ENCODE measurements around the gene HSFX3. TPM values are rescaled to one million over a fixed set of nuclear protein-coding genes. Genes with fewer than 3 reads are reported as not detected.
"Not testable (repeated sequence)": the region's sequence is repeated elsewhere in the genome, so short reads cannot be mapped to it uniquely, and the experiment has no call there.

The HSFX3 gene
- total RNA-seq, 1 donor from 2014 or later, result 0.59 TPM

DNA sequence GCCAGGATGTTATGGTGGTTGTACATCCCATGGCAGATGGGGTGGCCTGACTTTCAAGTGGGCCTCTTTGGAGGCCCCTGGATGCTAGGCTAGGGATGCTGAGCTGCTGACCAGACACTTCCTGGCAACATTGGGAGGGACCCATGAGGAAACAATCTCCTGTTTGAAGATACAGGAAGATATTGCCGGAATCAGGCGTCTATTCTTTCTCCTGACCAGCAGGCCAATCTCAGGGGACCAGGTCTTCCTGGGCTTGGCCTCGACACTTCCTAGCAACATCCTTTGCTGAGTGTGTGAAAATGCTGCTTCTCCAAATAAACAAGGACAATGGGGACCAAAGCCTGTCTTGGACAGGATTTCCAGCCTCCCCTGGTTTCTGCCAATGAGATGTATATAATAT lies 1.9 kb downstream of the HSFX3 start:
- intact Hi-C loops (cut with DNase I), result not testable (repeated sequence)

DNA sequence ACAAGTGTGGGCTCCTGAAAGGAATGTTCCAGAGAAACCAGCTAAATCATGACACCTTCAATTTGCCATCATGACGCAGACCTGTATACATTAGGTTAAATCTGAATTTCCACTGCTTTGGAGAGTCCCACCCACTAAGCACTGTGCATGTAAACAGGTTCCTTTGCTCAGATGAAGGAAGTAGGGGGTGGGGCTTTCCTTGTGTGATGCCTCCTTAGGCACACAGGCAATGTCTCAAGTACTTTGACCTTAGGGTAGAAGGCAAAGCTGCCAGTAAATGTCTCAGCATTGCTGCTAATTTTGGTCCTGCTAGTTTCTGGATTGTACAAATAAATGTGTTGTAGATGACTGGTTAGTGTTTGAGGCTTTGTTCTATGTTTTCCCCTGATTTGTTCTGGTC lies 2.8 kb downstream of the HSFX3 start:
- intact Hi-C loops (cut with DNase I); DNase-seq (ENCODE audit: low spot score): not testable (repeated sequence)

More for the DNA sequence above, 1.9 kb downstream of the HSFX3 start:
- DNase-seq (ENCODE audit: low spot score), result not testable (repeated sequence)

DNA sequence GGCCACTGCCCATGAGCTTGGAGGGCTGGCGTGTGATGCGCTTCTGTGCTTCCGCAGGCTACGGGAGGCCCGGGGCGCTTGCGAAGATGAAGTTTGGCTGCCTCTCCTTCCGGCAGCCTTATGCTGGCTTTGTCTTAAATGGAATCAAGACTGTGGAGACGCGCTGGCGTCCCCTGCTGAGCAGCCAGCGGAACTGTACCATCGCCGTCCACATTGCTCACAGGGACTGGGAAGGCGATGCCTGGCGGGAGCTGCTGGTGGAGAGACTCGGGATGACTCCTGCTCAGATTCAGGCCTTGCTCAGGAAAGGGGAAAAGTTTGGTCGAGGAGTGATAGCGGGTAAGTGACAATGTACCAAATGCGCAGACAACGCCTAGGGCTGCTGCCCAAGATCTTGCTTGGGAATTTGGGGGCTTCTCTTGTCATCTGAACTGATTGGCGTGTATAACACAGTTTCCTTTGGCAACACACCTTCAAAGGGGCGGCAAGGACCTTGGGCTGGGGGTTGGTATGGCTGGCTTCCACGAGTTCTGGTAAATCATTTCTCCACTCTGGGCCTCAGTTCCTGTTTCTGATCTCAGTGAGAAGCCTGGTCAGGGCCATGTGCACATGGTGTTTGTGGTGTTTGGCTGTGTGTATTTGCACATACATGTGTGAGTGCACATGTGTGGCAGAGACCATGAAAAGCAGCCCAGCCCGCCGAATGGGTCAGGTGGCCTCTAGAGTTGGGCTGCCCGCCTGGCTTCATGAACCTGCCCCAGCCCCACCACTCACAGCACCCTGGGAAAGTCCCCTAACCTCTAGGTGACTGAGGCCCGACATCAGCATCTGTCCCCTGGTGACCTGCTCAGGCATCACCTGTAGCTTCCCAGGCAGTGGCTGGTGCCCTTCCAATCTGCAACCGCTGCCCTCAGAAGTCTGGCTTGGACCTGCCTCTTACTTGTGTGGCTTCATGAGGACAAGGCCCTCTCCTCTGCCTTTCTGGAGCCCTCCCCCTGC lies 3.9 kb downstream of the HSFX3 start:
- DNase-seq (ENCODE audit: low spot score); intact Hi-C loops (cut with DNase I): not testable (repeated sequence)

DNA sequence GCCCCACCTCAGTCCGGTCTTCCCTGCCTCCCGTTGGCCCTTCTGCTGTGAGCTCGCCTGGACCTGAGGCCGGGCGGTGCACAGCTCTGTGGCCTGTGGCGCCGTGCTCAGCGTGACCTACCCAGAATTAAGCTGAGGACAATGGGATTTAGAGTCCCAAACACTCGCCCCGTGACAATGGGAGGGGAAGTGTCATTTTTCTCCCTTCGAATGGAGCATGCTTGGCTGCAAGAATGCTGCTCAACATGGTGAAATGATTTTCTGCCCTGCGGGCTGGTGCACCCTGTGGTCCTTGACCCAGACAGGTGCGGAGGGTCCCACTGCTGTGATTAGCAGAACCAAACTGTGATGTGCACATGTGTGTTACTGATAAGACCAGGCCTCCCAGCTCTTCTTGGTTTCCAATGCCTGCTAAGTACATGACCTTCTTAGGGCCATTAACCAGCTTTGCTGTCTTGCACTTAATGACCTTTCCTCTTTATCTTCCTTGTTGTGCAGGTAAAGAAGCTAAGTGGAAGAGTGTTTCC lies 8.1 kb downstream of the HSFX3 start:
- DNase-seq (ENCODE audit: low spot score), result no peak
- intact Hi-C loops (cut with DNase I), result loop anchor here (2.0 kb wide), 1 partner anchor 89 kb away; the partner anchor contains the start of gene TMEM185A

DNA sequence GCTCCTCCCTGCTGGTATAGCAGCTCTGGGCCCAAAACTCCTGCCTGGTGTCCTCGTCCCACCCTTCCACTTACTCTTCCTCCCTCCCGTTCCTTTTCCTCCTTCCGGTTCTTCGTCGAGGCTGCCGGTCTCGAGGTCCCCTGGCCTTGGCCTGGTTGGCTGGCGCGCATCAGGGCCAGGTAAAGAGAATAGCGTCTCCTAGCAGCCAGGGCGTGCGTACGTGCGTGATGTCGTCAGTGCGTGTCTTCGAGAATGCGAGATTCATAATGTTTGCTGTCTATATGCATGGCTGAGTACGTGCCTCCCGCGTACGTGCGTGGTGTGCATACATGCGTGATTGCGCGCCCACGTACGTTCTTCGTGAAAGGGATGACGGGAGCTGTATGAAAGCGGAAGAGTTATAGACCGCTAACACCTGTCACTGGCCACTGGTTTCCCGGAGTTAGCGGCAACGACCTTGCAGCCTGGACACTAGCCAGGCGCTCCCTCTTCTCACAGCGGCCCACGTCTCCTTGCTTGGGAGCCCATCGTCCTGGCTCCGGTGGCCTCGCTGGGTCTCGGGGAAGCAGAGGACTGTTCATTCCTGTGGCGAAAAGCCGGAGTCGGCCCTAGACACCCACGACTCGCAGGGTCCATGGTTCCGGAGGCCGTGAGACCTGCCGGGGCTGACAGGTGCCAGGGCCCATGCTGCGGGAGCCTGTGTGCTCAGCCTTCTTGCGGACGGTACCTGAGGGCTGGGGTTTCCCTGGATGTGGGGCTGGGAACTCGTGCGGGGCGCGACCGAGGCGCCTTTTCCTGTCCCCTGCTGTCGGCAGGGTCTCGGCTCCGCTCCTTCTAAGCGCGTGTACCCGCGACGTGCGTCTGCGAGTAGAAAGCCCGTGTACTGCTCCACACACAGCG lies 8.9 kb downstream of the HSFX3 start, which contains the start of gene EOLA1:
Gene EOLA1, plus strand, starts transcription at position 392 of the 900 bp plus-strand sequence. CDS start 4,619 bp downstream, outside the sequence.
- DNase-seq (ENCODE audit: low spot score), result peak; percentile 93
- intact Hi-C loops (cut with DNase I), result loop anchor here (2.0 kb wide), 1 partner anchor 90 kb away; the partner anchor contains the start of gene TMEM185A

DNA sequence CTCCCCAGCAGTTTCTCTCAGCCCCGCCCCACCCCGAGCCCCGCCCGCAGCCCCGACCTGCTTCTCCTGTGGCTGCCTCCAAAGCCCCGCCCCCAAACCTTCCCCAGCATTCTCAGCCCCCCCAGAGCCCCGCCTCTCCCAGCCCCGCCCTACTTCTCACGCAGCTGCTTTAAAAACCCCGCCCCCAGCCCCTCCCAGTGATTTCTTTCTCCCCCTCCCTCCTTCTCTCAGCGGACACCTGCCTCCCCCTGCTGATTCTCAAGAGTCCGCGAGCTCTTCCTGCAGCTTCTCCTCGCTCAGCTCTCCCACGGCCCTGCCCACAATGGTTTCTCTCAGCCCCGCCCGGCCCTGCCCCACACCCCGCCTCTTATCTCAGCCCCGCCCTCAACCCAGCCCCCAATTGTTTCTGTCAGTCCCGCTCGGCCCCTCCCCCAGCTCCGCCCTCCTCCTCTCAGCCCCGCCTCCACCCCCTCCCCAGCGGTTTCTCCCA lies 9.5 kb downstream of the HSFX3 start:
- intact Hi-C loops (cut with DNase I), result loop anchor here (2.0 kb wide), 1 partner anchor 91 kb away; the partner anchor contains the start of gene TMEM185A
- DNase-seq (ENCODE audit: low spot score), result peak; percentile 95

DNA sequence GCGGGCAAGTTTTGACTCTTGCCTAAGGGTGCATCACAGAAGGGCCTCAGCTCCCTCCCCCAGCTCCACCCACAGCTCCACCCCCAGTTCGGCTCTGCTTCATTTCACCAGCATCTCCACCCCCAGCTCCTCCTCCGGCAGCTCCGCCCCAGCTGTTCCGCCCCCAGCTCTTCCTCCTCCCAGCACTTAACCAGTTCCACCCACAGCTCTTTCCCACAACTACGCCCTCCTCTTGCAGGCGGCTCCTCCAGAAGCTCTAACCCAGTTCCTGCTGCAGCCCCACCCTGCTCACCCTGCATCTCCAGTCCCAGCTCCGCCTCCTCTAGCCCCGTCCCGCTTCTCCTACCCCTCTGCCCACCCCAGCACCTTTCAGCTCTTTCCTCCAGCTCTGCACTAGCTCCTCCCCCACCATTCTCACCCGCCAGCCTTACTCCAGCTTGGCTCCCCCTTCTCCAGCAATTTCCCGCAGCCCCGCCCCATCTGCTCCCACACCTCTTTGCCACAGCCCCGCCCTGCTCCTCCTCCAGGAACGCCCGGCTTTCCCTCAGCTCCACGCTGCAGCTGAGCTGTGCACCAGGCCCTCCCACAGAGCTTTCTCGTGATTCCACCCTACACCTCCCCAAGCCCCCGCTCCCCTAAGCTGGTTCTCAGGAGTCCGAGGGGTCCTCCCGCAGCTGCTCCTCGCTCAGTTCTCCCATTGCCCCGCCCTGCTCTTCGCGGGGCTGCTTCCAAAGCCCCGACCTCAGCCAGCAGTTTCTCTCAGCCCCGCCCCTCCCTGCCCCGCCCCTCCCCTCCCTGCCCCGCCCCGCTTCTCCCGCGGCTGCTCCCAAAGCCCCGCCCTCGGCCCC lies 10.2 kb downstream of the HSFX3 start:
- intact Hi-C loops (cut with DNase I), result loop anchor here (2.0 kb wide), 1 partner anchor 91 kb away; the partner anchor contains the start of gene TMEM185A

DNA sequence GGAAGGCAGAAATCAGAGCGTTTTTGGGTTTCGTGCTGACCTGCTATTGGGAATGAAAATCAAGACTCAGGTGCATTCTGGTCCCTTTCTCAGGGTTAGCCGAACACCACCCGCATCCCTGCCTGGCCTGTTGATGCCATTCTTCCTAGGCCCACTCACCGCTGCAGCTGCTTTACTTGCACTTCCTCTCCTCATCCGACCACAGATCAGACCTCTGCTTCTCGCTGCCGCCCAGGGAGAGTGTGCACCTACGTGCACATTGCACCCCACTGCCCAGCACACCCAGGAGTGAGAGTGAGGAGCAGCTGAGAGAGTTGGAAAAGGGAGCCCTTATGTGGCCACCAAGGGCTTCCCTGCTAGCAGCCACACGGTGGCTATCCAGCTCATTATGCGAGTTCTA lies 12.2 kb downstream of the HSFX3 start:
- DNase-seq (ENCODE audit: low spot score); intact Hi-C loops (cut with DNase I): not testable (repeated sequence)

More for the DNA sequence above, 10.2 kb downstream of the HSFX3 start:
- peak; percentile 95 for DNase-seq (ENCODE audit: low spot score)

DNA sequence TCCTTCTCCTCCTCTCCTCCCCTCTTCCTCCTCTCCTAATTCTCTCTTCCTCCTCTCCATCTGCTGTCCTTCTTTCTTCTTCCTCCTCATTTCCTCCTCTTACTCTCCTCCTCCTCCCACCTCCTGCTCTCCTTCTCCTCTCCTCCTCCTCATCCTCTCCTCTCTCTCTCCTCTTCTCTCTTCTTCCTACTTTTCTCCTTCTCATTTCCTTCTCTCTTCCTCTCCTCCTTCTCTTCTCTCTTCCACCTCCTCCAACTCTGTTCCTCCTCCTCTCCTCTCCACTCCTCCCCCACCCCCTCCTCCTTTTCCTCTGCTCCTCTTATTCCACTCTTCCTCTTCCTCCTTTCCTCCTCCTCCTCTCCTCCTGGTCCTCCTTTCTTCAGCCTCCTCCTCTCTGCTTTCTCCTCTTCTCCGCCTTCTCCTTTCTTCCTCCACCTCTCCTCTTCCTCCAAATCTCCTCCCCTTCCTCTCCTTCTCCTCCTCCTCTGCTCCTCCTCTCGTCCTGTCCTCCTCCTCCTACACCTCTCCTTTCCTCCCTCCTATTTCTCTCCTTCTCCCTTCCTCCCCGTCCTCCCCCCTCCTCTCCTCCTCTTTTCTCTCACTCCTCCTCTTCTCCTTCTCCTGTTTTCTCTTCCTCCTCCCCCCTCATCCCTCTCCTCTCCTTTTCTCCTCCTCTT lies 14.7 kb downstream of the HSFX3 start:
- DNase-seq (ENCODE audit: low spot score), result not testable (repeated sequence)

DNA sequence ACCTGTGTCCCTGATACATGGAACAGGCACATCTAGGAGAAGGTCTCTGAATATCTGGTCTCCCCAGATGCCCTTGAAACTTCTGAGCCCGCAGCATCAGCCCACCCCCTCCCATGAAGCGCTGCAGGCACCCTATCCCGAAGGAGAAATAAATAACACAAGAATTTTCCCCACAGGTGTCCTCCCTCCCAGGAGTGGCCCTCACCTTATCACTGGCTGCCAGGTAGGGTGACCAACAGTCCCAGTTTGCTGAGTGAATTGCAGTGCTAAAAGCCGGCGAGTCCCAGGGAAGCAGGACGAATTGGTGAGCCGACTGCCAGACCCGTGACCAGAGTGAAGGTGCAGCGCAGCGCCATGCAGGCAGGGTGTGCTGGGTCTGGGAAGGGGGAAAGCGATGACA lies 15.7 kb downstream of the HSFX3 start:
- DNase-seq (ENCODE audit: low spot score); intact Hi-C loops (cut with DNase I): not testable (repeated sequence)

More for the DNA sequence above, 14.7 kb downstream of the HSFX3 start:
- intact Hi-C loops (cut with DNase I), result not testable (repeated sequence)

DNA sequence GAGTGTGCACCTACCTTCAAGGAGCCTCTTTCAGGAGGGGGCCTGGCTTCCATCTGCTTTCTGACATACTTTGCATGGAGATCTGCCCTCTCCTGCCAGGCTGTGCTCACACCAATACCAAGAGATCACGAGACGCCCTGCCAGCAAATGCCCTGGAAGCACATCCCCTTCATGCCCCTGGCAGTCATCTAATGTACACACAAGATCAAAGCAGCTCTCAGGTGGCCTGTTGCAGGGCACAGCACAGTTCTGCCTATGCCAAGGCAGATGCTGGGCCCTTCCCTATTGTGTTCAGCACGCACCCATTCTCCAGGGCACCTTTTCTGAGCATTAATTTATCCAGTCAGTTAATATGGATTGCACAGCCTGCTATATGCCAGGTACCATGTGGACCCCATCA lies 16.9 kb downstream of the HSFX3 start:
- intact Hi-C loops (cut with DNase I); DNase-seq (ENCODE audit: low spot score): not testable (repeated sequence)

DNA sequence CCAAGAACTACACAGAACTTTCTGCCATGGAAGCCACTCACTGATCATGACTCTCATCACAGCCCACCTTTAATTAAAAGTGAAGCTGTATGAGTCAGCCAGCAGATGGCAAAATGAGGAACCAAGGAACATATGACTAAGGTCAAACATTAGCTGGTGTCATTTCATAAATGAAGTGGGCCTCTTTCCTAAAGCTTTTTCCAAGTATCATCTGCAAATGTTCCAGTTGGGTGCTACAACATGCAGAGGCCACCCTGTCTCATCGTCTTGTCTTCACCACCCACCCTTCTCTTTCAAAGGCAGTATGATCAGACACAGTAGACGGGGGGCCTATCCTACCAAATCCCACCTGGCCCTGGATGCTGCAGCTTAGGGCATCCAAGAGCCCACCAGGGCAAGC lies 18.1 kb downstream of the HSFX3 start:
- intact Hi-C loops (cut with DNase I), result no loop called here

DNA sequence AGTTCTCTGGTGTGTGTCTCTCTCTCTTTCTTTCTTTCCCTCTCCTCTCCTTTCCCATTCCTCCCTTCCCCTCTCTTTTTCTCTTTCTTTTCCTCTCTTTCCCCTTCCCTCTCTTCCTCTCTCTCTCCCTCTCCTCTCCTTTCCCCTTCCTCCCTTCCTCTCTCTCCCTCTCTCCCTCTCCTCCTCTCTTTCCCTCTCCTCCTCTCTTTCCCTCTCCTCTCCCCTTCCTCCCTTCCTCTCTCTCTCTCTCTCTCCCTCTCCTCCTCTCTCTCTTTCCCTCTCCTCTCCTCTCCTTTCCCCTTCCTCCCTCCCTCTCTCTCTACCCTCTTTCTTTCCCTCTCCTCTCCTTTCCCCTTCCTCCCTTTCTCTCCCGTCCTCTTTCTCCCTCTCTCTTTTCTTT lies 21.3 kb downstream of the HSFX3 start:
- intact Hi-C loops (cut with DNase I), result no loop called here
- no peak for DNase-seq (ENCODE audit: low spot score)

More for the DNA sequence above, 18.1 kb downstream of the HSFX3 start:
- DNase-seq (ENCODE audit: low spot score), result no peak

DNA sequence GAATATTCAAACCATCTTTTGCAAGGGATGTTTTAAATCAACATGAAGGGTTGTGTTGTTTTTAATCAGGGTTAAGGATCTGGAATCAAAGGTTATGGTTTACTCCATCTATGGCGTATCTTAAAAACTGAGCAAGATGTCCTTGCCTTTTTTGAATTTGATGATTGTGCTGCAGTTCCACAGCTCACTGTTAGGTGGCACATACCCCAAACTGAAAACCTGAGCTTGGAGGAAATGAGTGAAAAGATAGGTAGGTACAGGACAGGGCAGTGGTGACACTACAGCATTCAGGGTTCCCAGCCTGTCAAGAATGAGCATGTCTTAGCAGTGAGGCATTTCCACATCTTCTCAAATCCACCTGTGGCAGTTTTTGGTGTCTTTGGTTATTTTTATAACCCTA lies 22.0 kb downstream of the HSFX3 start:
- intact Hi-C loops (cut with DNase I), result no loop called here
- no peak for DNase-seq (ENCODE audit: low spot score)

DNA sequence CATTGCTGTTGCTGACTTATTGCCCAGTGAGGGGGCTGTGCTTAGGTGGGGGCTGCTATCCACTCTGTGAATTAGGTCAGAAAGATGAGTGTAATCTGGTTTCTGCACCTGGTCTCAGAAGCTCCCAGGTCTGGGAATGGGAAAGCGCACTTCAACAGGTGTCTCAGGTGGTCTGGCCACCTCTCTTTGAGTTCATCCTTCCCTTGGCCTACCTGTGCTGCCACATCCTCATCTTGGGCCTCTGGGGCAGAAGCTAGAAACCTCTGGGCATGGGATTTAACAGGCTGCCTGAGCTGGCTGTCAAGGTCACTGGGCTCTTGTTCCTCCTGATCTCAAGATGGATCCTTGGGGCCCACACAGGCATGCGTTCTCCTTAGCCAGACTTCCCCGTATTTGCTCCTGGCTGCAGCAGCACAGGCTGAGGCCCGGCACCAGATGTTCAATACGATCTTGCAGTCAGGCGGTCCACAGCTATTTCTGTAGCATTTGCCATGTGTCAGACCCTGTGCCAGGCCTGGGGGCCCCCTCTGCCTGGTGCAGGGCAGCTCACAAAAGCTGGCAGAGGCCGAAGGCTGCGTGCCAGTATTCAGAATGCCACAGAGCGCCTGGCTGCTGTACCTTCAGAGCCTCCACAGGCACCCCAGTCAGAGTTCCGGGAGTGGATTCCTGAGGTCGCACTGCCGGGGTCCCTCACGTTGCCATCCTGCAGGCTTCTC lies 23.2 kb downstream of the HSFX3 start:
- intact Hi-C loops (cut with DNase I); DNase-seq (ENCODE audit: low spot score): not testable (repeated sequence)

DNA sequence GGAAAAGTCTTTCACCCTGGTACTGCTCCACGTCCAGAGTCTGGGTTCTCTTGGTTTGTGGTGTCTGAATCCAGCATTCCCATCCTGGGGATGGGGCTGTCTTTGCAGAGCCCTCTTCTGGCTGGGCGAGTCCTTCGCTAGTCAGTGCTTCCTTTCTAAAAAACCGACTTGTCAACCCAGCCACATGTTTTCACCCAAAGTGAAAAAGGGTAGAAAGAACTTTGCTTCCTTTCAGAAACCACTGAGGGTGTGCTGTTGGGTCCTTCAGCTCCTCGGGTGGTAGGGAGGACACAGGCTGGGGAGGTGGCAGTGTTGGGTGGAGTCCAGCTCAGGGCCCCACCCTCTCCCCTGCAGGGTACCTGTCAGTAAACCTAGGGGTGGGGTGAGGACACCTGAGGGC lies 23.8 kb downstream of the HSFX3 start:
- DNase-seq (ENCODE audit: low spot score); intact Hi-C loops (cut with DNase I): not testable (repeated sequence)

DNA sequence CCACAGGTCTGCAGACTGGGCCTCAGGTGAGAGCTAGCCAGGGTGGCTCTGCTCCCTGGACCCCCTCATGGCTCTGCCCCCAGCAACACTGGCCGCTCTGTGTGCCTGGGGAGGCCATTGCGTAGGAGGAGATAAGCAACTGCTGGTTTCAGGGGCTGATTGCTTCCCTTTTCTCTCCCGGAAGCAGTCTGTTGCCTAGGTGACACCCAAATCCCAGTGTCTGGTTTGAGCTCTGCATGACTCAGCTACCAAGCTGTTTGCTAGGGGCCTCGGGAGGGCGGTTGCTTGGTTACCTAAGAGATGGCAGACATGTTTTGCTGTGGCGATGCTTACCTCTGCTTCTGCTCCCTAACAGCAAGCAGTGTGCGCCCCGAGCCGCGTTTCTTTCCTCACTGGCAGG lies 24.3 kb downstream of the HSFX3 start:
- DNase-seq (ENCODE audit: low spot score); intact Hi-C loops (cut with DNase I): not testable (repeated sequence)
